GM18520 (cell line): ENCODE data around the gene APCDD1.

Experiments used
- ATAC-seq: cut with Tn5 transposase; IDR thresholded peaks from one replicate; pipeline ENCODE4 v1.9.1; 2021; ENCODE audit not compliant: unreplicated experiment

APCDD1 gene

DNA sequence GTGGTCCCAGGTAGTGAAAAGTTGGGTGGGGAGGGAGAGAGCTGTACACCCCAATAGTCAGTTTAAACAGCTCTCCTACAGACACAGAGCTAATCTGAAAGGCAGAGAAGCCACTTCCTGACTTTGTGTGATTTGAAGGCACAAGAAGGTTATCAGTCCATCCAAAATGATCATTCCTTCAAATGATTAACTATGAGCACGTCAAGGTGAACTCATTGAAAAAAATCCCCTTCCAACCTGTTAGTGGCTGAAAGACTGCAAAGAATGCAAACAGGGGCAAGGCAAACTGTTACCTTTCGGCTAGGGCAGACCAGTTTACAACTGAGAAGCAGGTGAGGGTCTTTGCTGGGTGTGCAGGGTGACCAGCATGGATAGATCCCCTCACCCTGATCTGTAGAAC, 22.8 kb upstream of the APCDD1 start:
- ATAC-seq: no peak

DNA sequence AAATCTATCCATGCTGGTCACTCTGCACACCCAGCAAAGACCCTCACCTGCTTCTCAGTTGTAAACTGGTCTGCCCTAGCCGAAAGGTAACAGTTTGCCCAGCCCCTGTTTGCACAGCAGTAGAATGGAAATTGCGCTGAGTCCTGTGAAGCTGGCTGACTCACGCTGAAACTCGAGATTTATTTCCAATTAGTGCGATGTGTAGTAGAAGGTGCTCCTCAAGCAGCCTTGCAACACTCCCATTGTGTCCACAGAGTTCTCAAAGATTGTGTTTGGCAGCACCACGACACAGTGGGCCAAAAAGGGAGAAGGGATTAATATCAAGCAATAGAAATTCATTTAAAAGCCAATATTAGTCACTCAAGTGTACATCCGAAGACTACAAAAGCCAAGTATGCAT, 21.7 kb upstream of the APCDD1 start:
- ATAC-seq: no peak

DNA sequence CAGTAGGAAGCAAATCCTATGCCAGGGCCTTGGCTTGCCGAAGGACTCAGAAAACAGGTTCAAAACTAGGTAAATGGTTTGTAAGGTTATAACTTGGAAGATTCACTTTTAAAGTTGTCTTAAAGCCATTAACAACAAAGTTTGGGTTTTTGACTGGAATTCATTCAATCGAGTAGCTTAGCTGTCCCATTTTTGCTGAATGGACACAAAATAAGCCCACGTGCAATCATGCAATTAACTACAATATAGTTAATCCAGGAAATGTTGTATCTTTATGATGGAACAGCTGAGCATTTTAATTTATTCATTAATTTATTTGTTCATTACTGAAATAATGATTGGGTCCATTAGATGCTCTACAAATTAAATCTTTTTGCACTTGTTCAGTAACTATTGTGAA, 18.3 kb upstream of the APCDD1 start:
- no peak for ATAC-seq

GRCh38 chr18:10437837-10438236, 16.6 kb upstream of the APCDD1 start:
- no peak for ATAC-seq

DNA sequence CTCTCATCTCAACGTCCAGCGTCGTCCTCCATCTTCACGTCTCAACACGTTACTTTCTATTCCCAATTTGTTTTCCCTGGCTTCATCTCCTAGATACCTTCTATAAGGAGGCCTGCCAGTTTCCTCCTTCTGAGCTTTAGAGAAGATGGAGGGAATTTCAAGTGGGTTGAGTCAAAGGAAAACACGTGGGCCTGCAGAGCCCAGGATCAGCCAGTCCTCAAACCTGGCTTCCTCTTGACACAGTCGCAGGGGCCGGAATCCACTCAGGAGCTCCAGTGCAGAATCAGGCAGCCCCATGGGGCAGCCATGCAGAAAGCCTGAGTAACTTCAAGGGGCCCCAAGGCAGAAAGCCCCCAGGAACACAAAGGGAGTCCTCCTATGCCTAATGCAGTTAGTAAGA, 14.5 kb upstream of the APCDD1 start:
- no peak for ATAC-seq

DNA sequence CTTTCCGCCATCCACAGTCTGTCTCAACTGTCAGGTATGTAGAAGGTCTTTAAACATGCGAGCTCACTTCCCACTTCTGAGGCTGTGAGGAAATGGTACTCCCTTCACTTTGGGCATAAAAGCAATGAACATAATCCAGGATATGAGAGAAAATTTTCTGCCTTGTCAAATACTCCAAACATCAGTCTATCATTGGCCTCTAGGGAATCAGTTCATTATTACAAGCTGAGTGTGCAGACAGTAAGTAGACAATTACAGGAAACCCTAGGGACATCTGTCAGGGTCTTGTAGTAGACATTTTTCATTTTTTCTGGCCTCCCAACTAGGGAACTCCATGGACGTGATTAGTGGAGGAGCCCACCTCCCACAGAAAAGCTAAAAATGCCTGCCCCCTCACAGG, 13.6 kb upstream of the APCDD1 start:
- no peak for ATAC-seq

DNA sequence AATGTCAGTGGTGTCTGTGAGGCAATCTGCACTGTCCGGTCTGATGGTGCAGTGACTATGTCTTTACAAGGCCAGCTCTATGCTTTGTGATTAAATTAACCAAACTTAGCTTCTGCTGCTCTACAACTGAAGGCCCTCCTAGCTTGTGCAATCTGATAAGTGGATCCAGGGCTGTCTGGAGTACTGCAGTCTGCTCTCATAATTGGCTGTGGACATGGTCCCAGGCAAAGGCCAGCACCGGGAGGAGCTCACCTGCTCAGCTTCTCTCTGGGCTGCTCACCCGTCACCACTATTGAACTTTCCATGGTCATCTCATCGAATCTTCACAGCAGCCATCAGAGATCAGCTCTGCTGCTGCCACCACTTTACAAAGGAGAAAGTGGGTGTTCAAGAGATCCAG, 13.0 kb upstream of the APCDD1 start:
- ATAC-seq: no peak

- no peak for ATAC-seq
These were observed 11.9 kb upstream of the APCDD1 start for GRCh38 chr18:10442551-10442971.

DNA sequence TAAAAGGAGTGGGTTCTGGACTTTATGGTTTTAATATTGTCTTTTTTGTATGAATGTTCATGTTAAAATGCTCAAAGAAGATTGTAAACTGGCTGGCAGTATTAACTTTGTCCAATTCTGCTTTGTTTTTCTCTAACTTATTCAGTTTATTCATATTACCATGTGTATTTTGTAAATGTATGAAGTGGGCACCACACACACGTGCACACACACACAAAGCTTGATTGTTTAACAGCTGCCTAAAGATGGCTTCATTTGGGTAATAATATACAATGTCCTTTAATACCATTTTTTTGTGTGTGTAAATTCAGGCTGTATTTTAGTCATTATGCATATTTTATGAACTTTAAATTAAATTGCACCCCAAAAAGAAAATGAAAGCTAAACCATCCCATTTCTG, 11.4 kb upstream of the APCDD1 start:
- no peak for ATAC-seq

DNA sequence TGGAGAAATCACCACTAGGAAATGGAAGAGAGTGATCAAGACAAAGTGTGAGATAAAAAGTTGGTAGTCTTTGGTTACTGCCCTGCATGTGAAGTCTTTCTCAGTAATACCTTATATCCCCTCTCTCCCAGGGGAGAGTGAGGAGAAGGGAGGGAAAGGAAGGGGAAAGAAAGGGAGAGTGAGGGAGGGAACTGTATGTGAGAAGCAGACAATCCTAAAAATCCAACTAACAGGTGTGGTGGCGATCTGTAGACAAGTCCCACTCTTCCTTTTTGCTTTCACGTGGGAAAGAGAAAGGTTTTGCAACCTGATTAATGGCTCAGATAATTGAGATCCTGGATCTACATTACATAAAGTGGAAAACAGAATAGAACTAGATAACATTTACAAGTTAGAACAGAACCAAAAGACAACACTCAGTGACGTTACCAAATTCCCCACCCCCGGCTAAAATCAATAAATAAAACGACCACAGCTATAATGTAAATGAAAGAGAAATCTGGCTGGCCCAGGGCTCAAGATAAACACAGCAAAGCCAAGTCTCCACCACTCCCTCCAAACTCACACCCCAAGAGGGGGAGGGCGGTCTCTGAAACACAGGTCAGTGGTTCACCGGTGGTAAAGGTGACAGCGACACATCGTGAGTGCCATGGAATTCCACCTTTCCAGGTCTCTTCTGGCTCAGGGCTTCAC, 10.0 kb upstream of the APCDD1 start:
- ATAC-seq: no peak

DNA sequence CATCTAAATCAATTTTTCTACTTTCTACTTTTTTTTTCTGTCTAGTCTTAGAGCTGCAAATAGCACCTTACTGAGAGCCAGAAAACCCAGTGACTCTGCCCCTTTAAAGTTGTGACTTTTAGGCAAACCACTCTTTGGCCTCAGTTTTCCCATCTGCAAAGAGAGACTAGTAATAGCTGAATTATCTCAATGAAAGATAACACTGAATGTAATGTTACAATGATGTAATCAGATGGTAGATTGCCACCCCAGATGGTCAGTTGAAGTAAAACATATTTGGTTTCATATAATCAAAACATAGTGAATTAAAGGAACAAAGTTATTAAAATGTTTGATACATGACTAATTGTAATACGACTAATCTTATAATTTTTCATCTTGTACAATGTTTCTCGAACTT, 5.0 kb upstream of the APCDD1 start:
- ATAC-seq: no peak

- no peak for ATAC-seq
These were observed 3.4 kb upstream of the APCDD1 start for GRCh38 chr18:10450986-10451385.

DNA sequence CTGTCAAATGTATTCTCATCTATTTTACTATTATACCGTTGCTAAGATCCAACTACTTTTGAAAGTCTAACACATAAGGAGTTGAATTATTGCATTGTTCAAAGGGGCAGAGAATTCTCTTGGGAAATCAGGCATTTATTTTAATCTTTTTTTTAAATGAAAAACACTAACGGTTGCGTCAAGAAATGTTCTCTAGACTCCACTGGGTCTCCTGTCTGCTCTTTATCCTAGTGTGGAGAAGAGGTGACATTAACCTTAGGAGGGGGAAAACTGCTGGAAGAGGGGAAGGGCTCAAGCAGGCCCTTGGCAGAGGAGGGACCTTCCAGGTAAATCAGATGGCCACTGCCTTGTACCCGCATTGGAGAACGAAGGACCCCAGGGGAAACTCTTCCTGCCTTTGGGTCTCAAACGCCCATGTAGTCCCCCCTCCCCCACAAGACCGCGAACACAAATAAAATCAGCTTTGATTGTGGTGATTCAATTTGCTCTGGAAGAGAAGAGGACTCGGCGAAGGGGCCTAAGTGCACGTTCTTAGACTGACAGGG, 1.1 kb upstream of the APCDD1 start:
- no peak for ATAC-seq

GRCh38 chr18:10454681-10455557, 484 bp downstream of the APCDD1 start:
- ATAC-seq: no peak

- ATAC-seq: no peak
These were observed 1.5 kb downstream of the APCDD1 start for GRCh38 chr18:10455726-10456453.

DNA sequence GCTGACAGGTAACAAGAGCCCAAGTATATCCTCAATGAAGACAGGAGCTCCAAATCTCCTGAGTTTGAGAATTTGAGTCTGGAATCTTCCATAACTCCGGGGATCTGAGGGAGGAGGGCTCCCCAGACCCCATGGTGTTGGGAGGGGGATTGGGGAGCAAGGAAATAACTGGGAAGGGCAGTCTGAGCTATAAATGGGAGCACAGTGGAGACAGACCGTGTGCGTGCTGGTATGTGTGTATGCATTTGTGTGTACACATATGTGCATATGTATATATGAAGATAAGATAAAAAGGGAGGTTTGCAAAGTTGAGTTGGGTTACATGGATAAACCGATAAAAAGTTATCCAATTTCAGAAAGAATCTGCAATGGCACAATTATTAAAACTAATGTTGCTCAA, 2.3 kb downstream of the APCDD1 start:
- no peak for ATAC-seq

DNA sequence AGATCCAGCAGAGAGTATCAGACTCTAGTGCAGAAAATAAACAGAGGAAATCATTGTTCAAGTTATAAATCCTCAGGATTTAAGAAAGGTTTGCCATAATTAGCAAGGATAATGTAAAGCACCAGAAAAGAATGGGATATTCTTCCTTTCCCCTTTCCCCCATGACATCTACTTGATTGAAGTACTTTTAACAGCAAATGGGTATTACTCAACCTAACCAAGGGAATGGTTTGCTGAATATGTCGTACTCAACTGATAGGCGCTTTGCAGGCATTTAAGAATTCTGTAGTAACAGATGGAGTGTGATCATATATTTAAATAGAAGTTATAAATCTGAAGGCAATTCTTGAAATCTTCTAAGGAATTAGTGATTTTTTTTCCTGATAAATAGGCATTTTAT, 2.7 kb downstream of the APCDD1 start:
- ATAC-seq: no peak

DNA sequence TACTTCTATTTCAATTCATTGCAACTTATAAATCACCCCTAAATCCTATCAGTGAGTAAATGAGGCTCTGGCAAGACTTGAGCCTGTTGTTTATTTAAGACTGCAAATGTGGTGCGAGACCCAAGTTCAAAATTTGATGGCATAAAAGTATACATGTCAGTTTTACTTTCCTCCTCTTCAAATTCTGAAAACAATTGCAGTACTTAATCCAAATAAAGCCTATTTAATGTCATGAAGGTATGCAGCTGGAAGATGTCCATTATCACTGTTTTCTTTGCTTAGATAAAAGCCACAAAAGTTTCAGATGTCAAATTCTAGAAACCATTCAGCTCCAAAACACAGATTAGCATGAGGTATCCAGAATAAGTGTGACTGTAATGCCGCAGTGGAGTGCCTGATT, 3.3 kb downstream of the APCDD1 start:
- ATAC-seq: no peak

DNA sequence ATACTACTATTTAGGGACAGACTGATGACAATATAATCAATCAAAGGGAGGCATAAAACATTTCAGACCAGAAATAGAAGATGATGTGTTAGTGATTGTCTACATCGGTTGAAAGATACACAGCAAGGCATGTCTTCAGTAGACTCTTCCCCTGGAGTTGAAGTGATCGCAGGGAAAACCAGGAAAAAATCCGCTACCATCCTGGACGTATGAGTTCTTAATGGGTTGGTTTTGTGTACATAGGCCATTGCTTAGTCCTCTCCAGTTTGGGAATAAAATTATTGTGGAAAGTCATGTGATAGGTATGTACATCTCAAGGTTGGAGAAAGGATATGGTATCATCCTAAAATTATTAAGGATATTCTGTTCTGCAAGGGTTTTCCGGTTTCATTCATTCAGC, 4.3 kb downstream of the APCDD1 start:
- ATAC-seq: no peak

GRCh38 chr18:10459587-10459986, 5.2 kb downstream of the APCDD1 start:
- ATAC-seq: no peak

- no peak for ATAC-seq
These were observed 6.1 kb downstream of the APCDD1 start for GRCh38 chr18:10460414-10461018.
